Measurements from ENCODE around the gene SLC8A2. TPM values are rescaled to one million over a fixed set of nuclear protein-coding genes. Genes with fewer than 3 reads are reported as not detected.

Gene SLC8A2
- total RNA-seq, 1 experiment from 2014 or later: 11.3 TPM

GRCh38 chr19:47447470-47448359 lies 24.0 kb downstream of the SLC8A2 start:
- H3K36me3 Mint-ChIP-seq (ENCODE audit: insufficient read depth in 1 of 3, low read depth in 3 of 3): peaks cover 0 to 1% (median 0%) of the 10 kb centered on the region in 3 experiments; a peak in 2 of 7 replicates
- H3K27me3 Mint-ChIP-seq (ENCODE audit: low read depth): peaks cover 63% of the 10 kb centered on the region
- DNase-seq: peak; percentile 99
- H2BK5ac ChIP-seq (ENCODE audit: insufficient read length, low read length): no peak overlapping the region
- H3T11ph ChIP-seq (ENCODE audit: low read length): no peak overlapping the region
- no peak overlapping the region for H2BK15ac ChIP-seq (ENCODE audit: low read depth, low read length)
- H3K9ac ChIP-seq (ENCODE audit: extremely low read depth, insufficient read length, low read length): no peak overlapping the region
- H3K4ac ChIP-seq (ENCODE audit: low read depth, low read length): no peak overlapping the region
- H3K79me2 ChIP-seq (ENCODE audit: insufficient read depth, low read length): no peaks in the 10 kb centered on the region
- no peaks in the 10 kb centered on the region for H3K9me3 ChIP-seq (ENCODE audit: control insufficient read depth, low read depth, low read length)
- H3K4me1 Mint-ChIP-seq: peaks cover 37 to 45% of the 10 kb centered on the region in 2 experiments
- H3K23ac ChIP-seq (ENCODE audit: insufficient read length, low read depth, low read length): no peak overlapping the region
- no peak overlapping the region for H2BK120ac ChIP-seq (ENCODE audit: low read depth, low read length, poor library complexity, severe bottlenecking)
- H3K79me1 ChIP-seq (ENCODE audit: insufficient read depth, low read depth, low read length, poor library complexity, severe bottlenecking): no peaks in the 10 kb centered on the region
- H3K27me3 ChIP-seq (ENCODE audit: insufficient read depth, low read length): no peaks in the 10 kb centered on the region; the same call in 1 of the 2 replicates
- no peak overlapping the region for H2AFZ ChIP-seq (ENCODE audit: low read length)
- H2BK12ac ChIP-seq (ENCODE audit: insufficient read length, low read depth, low read length): no peak overlapping the region
- H4K8ac ChIP-seq (replicated peaks; ENCODE audit: insufficient read length, low read depth, low read length): no peak overlapping the region
- peak overlapping the region; percentile 65 for H3K4me2 ChIP-seq (ENCODE audit: insufficient read depth, insufficient read length, low read length)
- H3K27ac Mint-ChIP-seq: peak overlapping the region; percentile 4 to 97 (median 96); a peak in 4 of 7 replicates
- peaks cover 13% of the 10 kb centered on the region for H3K23me2 ChIP-seq (ENCODE audit: insufficient read length, low read depth, low read length, poor library complexity, severe bottlenecking)
- WGBS (ENCODE audit: extremely low coverage, insufficient read length, low lambda C conversion rate): no CpG with 5 or more reads among the region's 95 CpGs
- TF ChIP-seq, protein P1, sequence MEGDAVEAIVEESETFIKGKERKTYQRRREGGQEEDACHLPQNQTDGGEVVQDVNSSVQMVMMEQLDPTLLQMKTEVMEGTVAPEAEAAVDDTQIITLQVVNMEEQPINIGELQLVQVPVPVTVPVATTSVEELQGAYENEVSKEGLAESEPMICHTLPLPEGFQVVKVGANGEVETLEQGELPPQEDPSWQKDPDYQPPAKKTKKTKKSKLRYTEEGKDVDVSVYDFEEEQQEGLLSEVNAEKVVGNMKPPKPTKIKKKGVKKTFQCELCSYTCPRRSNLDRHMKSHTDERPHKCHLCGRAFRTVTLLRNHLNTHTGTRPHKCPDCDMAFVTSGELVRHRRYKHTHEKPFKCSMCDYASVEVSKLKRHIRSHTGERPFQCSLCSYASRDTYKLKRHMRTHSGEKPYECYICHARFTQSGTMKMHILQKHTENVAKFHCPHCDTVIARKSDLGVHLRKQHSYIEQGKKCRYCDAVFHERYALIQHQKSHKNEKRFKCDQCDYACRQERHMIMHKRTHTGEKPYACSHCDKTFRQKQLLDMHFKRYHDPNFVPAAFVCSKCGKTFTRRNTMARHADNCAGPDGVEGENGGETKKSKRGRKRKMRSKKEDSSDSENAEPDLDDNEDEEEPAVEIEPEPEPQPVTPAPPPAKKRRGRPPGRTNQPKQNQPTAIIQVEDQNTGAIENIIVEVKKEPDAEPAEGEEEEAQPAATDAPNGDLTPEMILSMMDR (conservative IDR thresholded peaks at IDR 0.05): no peak
- no peak overlapping the region for H3K27ac ChIP-seq (ENCODE audit: insufficient read length, low read depth, low read length)
- H2AK5ac ChIP-seq (ENCODE audit: insufficient read length, low read length): no peak overlapping the region
- H3K18ac ChIP-seq (ENCODE audit: insufficient read length, low read depth, low read length): peak overlapping the region; percentile 66
- H4K5ac ChIP-seq (ENCODE audit: insufficient read length, low read depth, low read length): no peak overlapping the region
- no peaks in the 10 kb centered on the region; a peak in 3 of 5 replicates for H3K9me3 Mint-ChIP-seq
- peak overlapping the region; percentile 74 to 88 for H3K4me3 Mint-ChIP-seq
- H3K14ac ChIP-seq (ENCODE audit: insufficient read depth, low read length): peak overlapping the region; percentile 60
- H2BK20ac ChIP-seq (ENCODE audit: low read depth, low read length, poor library complexity, severe bottlenecking): no peak overlapping the region
- no peak overlapping the region for H3K56ac ChIP-seq (ENCODE audit: insufficient read length, low read depth, low read length)
- H4K20me1 ChIP-seq (ENCODE audit: control insufficient read depth, insufficient read depth, insufficient read length): no peaks in the 10 kb centered on the region
- H3K4me1 ChIP-seq (ENCODE audit: insufficient read depth, low read length): peaks cover 10% of the 10 kb centered on the region; the same call in 1 of the 2 replicates
- no peak overlapping the region for H4K91ac ChIP-seq (ENCODE audit: insufficient read length, low read depth, low read length)

All from H9 (cell line).